Colonic mucosa (tissue), 4 donors: Measurements from ENCODE around the gene EPN2. TPM values are rescaled to one million over a fixed set of nuclear protein-coding genes. Genes with fewer than 3 reads are reported as not detected.

ENCODE experiments used
- DNase-seq: peaks from one replicate; pipeline ENCODE4 v3.0.0-alpha.2; 2020
- H3K27ac ChIP-seq: fragments of 200-600 bp; one replicate; pipeline ENCODE4 v1.8.0; 2021
- H3K27me3 ChIP-seq: fragments of 200-600 bp; one replicate; pipeline ENCODE4 v1.8.0; 2021
- H3K36me3 ChIP-seq: fragments of 200-600 bp; one replicate; pipeline ENCODE4 v1.8.0; 2021
- H3K4me1 ChIP-seq: fragments of 200-600 bp; one replicate; pipeline ENCODE4 v1.8.0; 2021; ENCODE audit warnings: mild to moderate bottlenecking
- H3K4me3 ChIP-seq: fragments of 200-600 bp; one replicate; pipeline ENCODE4 v1.8.0; 2021
- H3K9ac ChIP-seq, 2 donors: one replicate each; pipeline ENCODE4 v1.7.0; 2013; ENCODE audit warnings: control low read depth in 2 of 2, low read depth in 2 of 2, low read length in 2 of 2
- H3K9me3 ChIP-seq: fragments of 200-600 bp; one replicate; pipeline ENCODE4 v1.8.0; 2021
- CTCF ChIP-seq: fragments of 200-600 bp; IDR thresholded peaks from one replicate; pipeline ENCODE4 v1.8.0; 2022; ENCODE audit warnings: antibody characterized with exemption, mild to moderate bottlenecking
- intact Hi-C: fragments of 100-400 bp; cut with DNase I; formaldehyde crosslinking; loops from one replicate; pipeline ENCODE4 v1.14.1; 2022
- total RNA-seq, 2 donors: library from RNA; stranded (reverse); fragmentation: NEBNext Ultra II Directional in 1 of 2; extraction: Animal tissue kit (Norgen Biotek cat#: 25700) in 1 of 2; gene quantifications; one replicate each; pipeline ENCODE4 v1.2.1, GENCODE V29; 2021
- donor health status: healthy.
- donor health status: DM: no; HTN: no; CAD: no.
- donor health status: DM: no; HTN: no; CAD: no.

EPN2 gene
- total RNA-seq, 2 donors from 2014 or later: 34.7 to 36.3 TPM

- Histone ChIP-seq H3K9ac (no peak overlapping the region), H3K4me1 (no peaks in the 10 kb centered on the region), H3K36me3 (no peaks in the 10 kb centered on the region), H3K9me3 (no peaks in the 10 kb centered on the region), H3K27me3 (no peaks in the 10 kb centered on the region), H3K27ac (no peak overlapping the region), H3K4me3 (no peak overlapping the region)
- DNase-seq: no peak
- intact Hi-C loops: no loop called here
- TF ChIP-seq CTCF: no peak
These were observed 58.4 kb downstream of the EPN2 start for GRCh38 chr17:19295473-19296135.

GRCh38 chr17:19296786-19297778 lies 59.9 kb downstream of the EPN2 start:
- TF ChIP-seq CTCF: no peak
- no peak overlapping the region for H3K27ac ChIP-seq
- intact Hi-C loops: no loop called here

GRCh38 chr17:19298569-19299213 lies 61.5 kb downstream of the EPN2 start:
- DNase-seq: no peak
- Histone ChIP-seq H3K27ac (no peak overlapping the region), H3K36me3 (no peaks in the 10 kb centered on the region), H3K9me3 (no peaks in the 10 kb centered on the region), H3K27me3 (no peaks in the 10 kb centered on the region), H3K4me1 (peaks cover 7% of the 10 kb centered on the region), H3K9ac (no peak overlapping the region), H3K4me3 (no peak overlapping the region)
- intact Hi-C loops: no loop called here
- no peak for TF ChIP-seq CTCF

More at GRCh38 chr17:19296786-19297778, 59.9 kb downstream of the EPN2 start:
- Histone ChIP-seq H3K27me3 (no peaks in the 10 kb centered on the region), H3K9me3 (no peaks in the 10 kb centered on the region), H3K9ac (no peak overlapping the region), H3K36me3 (no peaks in the 10 kb centered on the region), H3K4me1 (peaks cover 4% of the 10 kb centered on the region), H3K4me3 (no peak overlapping the region)
- no peak for DNase-seq

GRCh38 chr17:19299214-19299747 lies 62.1 kb downstream of the EPN2 start:
- no peak overlapping the region for H3K27ac ChIP-seq
- intact Hi-C loops: no loop called here

More at GRCh38 chr17:19299214-19299747, 62.1 kb downstream of the EPN2 start:
- no peak overlapping the region for H3K9ac ChIP-seq
- H3K9me3 ChIP-seq: no peaks in the 10 kb centered on the region
- no peak overlapping the region for H3K4me3 ChIP-seq
- H3K4me1 ChIP-seq: peaks cover 13% of the 10 kb centered on the region
- no peaks in the 10 kb centered on the region for H3K27me3 ChIP-seq
- no peak for DNase-seq
- H3K36me3 ChIP-seq: no peaks in the 10 kb centered on the region
- TF ChIP-seq CTCF: no peak
